GM23338 (cell line): Measurements from ENCODE around the gene GCSH. TPM values are rescaled to one million over a fixed set of nuclear protein-coding genes. Genes with fewer than 3 reads are reported as not detected.

Source experiments
- ATAC-seq: fragments of 200-7000 bp; cut with Tn5 transposase; 3 replicates; pipeline ENCODE4 v1.9.1; 2020
- DNase-seq: peaks from one replicate; pipeline ENCODE4 v3.0.0-alpha.2; 2015; ENCODE audit warnings: low spot score
- H2AFZ ChIP-seq: fragments of 200-600 bp; sonication (generic); 2 replicates; pipeline ENCODE4 v1.8.0; 2016; ENCODE audit warnings: antibody characterized with exemption, mild to moderate bottlenecking, moderate library complexity
- H3F3A ChIP-seq: fragments of 200-600 bp; sonication (generic); replicated peaks from 2 replicates; pipeline ENCODE4 v1.8.0; 2017; ENCODE audit warnings: antibody characterized with exemption, mixed run types, low read depth
- H3K27ac ChIP-seq: fragments of 200-600 bp; sonication (generic); 2 replicates; pipeline ENCODE4 v1.6.1; 2016; ENCODE audit warnings: low read depth
- H3K27me3 ChIP-seq: fragments of 200-600 bp; sonication (generic); 2 replicates; pipeline ENCODE4 v1.8.0; 2016; ENCODE audit warnings: mild to moderate bottlenecking, mixed run types, moderate library complexity; ENCODE audit not compliant: insufficient read depth
- H3K36me3 ChIP-seq: fragments of 200-600 bp; sonication (generic); 2 replicates; pipeline ENCODE4 v1.8.0; 2016; ENCODE audit warnings: mild to moderate bottlenecking; ENCODE audit not compliant: insufficient read depth
- H3K4me1 ChIP-seq: fragments of 200-600 bp; sonication (generic); 2 replicates; pipeline ENCODE4 v1.8.0; 2016; ENCODE audit warnings: mild to moderate bottlenecking, moderate library complexity; ENCODE audit not compliant: insufficient read depth
- H3K4me2 ChIP-seq: fragments of 200-600 bp; sonication (generic); 2 replicates; pipeline ENCODE4 v1.7.1; 2017; ENCODE audit warnings: mixed run types
- H3K4me3 ChIP-seq: fragments of 200-600 bp; sonication (generic); 2 replicates; pipeline ENCODE4 v1.6.1; 2016; ENCODE audit warnings: mixed run types
- H3K79me2 ChIP-seq: fragments of 200-600 bp; sonication (generic); replicated peaks from 2 replicates; pipeline ENCODE4 v1.8.0; 2017; ENCODE audit warnings: mild to moderate bottlenecking; ENCODE audit not compliant: insufficient read depth
- H3K9me2 ChIP-seq: fragments of 200-600 bp; sonication (generic); 2 replicates; pipeline ENCODE4 v1.8.0; 2017; ENCODE audit not compliant: insufficient read depth
- H4K20me1 ChIP-seq: fragments of 200-600 bp; sonication (generic); replicated peaks from 2 replicates; pipeline ENCODE4 v1.8.0; 2017; ENCODE audit warnings: mild to moderate bottlenecking; ENCODE audit not compliant: insufficient read depth
- H3K27ac Mint-ChIP-seq: 2 replicates; pipeline ENCODE4 v1.8.0; 2020; ENCODE audit warnings: inconsistent platforms, mild to moderate bottlenecking, moderate library complexity, mixed read lengths
- H3K27me3 Mint-ChIP-seq: 3 replicates; pipeline ENCODE4 v1.8.0; 2022; ENCODE audit warnings: low read depth, mild to moderate bottlenecking, moderate library complexity, mixed read lengths, inconsistent platforms; ENCODE audit not compliant: insufficient read depth, poor library complexity
- H3K36me3 Mint-ChIP-seq: 3 replicates; pipeline ENCODE4 v1.8.0; 2021; ENCODE audit warnings: low read depth, mild to moderate bottlenecking, inconsistent platforms, moderate library complexity, mixed read lengths
- H3K4me1 Mint-ChIP-seq: 3 replicates; pipeline ENCODE4 v1.8.0; 2020; ENCODE audit warnings: mild to moderate bottlenecking, inconsistent platforms, mixed read lengths
- H3K4me3 Mint-ChIP-seq: 3 replicates; pipeline ENCODE4 v1.8.0; 2021; ENCODE audit warnings: moderate library complexity, mild to moderate bottlenecking, inconsistent platforms, mixed read lengths
- H3K9me3 Mint-ChIP-seq: 3 replicates; pipeline ENCODE4 v1.8.0; 2020; ENCODE audit warnings: moderate library complexity, mild to moderate bottlenecking, inconsistent platforms, mixed read lengths
- CREB1 ChIP-seq: fragments of 250-450 bp; sonication (Bioruptor Pico); IDR thresholded peaks from 2 replicates; pipeline ENCODE4 v1.5.0; 2020; ENCODE audit warnings: low read depth, mild to moderate bottlenecking, moderate library complexity
- ETS1 ChIP-seq: IDR thresholded peaks from 2 replicates; pipeline ENCODE4 v1.6.1; 2016; ENCODE audit warnings: antibody characterized with exemption
- EZH2phosphoT487 ChIP-seq: fragments of 200-600 bp; sonication (generic); IDR thresholded peaks from one replicate; pipeline ENCODE4 v1.8.1; 2018; ENCODE audit warnings: antibody characterized with exemption; ENCODE audit not compliant: unreplicated experiment
- NANOG ChIP-seq: IDR thresholded peaks from 2 replicates; pipeline ENCODE4 v1.6.1; 2016; ENCODE audit warnings: antibody characterized with exemption, borderline replicate concordance
- REST ChIP-seq: IDR thresholded peaks from one replicate; pipeline ENCODE4 v1.6.1; 2018; ENCODE audit warnings: antibody characterized with exemption; ENCODE audit not compliant: unreplicated experiment
- STAT1 ChIP-seq: IDR thresholded peaks from one replicate; pipeline ENCODE4 v1.6.1; 2016; ENCODE audit warnings: antibody characterized with exemption; ENCODE audit not compliant: unreplicated experiment
- ZNF331 ChIP-seq: fragments of 250-450 bp; sonication (Bioruptor Pico); IDR thresholded peaks from 2 replicates; pipeline ENCODE4 v1.5.0; 2020; ENCODE audit warnings: low read depth, mild to moderate bottlenecking, moderate library complexity
- ZNF462 ChIP-seq: fragments of 250-450 bp; sonication (Bioruptor Pico); IDR thresholded peaks from 2 replicates; pipeline ENCODE4 v1.5.0; 2020; ENCODE audit warnings: mild to moderate bottlenecking, moderate library complexity
- polyA plus RNA-seq: library from polyadenylated mRNA; unstranded; fragments of >200 nt; fragmentation: Nextera tagmentation; extraction: Ambion mirVana; gene quantifications from 2 replicates; pipeline ENCODE4 v1.2.1, GENCODE V29; 2016
- total RNA-seq: library from RNA; depleted of rRNA; stranded (reverse); fragments of >200 nt; shearing (Covaris generic); gene quantifications from 2 replicates; pipeline ENCODE4 v1.2.3, GENCODE V29; 2014
- TF ChIP-seq, protein P1 (sequence below), 2 experiments: fragments of 200-600 bp in 1 of 2; sonication (generic) in 1 of 2; conservative IDR thresholded peaks; 2 replicates each; pipeline versions ENCODE4 v1.5.1 to v1.6.1; 2016 to 2017; ENCODE audit warnings: antibody characterized with exemption in 2 of 2, low read depth in 2 of 2, mild to moderate bottlenecking in 2 of 2, moderate library complexity in 1 of 2

The GCSH gene
- total and polyA plus RNA-seq, 2 experiments from 2014 or later = 118 to 389 TPM

DNA sequence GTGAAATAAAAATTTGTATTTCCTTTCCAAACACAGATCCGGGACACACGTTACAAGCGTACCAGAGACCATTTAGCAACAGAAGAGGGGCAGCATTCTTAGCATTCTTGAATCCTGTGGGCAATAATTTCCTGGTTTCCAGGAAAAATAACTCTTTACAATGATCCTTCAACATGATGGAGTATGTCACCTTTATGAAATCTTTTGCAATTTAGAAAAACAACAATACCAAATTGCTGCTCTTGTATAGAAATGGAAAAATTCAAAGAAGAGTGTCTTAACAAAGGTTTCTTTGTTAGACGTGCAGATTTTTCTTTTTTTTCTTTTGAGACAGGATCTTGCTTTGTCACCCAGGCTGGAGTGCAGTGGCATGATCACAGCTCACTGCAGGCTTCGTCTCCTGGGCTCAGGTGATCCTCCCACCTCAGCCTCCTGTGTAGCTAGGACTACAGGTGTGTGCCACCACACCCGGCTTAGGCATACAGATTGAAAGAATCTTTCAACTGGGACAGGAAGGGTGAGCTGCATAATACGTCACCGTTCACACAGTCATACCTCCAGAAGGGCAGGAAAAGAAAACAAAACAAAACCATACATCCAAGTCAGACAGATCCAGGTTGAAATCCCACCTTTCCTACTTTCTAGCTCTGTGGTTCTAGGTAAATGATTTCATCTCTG is 10.8 kb upstream of the GCSH start:
- Histone ChIP-seq H4K20me1 (no peaks in the 10 kb centered on the region), H3K9me2 (no peaks in the 10 kb centered on the region), H3K79me2 (no peaks in the 10 kb centered on the region), H3K27ac (no peak overlapping the region), H3K4me2 (no peak overlapping the region), H3K36me3 (no peaks in the 10 kb centered on the region), H3K4me3 (no peak overlapping the region), H3F3A (no peaks in the 10 kb centered on the region), H2AFZ (no peak overlapping the region; the same call in 1 of the 2 replicates), H3K4me1 (no peaks in the 10 kb centered on the region), H3K27me3 (no peaks in the 10 kb centered on the region)
- H3K4me3 Mint-ChIP-seq = no peak overlapping the region
- H3K27ac Mint-ChIP-seq = no peak overlapping the region
- 0 out of 3 replicates have a peak, but pooled peaks cover 2% of the 10 kb centered on the region for H3K4me1 Mint-ChIP-seq
- no peak for TF ChIP-seq ZNF331 (CRISPR knock-in tag)
- TF ChIP-seq NANOG = no peak
- TF ChIP-seq REST = no peak
- TF ChIP-seq, protein P1, sequence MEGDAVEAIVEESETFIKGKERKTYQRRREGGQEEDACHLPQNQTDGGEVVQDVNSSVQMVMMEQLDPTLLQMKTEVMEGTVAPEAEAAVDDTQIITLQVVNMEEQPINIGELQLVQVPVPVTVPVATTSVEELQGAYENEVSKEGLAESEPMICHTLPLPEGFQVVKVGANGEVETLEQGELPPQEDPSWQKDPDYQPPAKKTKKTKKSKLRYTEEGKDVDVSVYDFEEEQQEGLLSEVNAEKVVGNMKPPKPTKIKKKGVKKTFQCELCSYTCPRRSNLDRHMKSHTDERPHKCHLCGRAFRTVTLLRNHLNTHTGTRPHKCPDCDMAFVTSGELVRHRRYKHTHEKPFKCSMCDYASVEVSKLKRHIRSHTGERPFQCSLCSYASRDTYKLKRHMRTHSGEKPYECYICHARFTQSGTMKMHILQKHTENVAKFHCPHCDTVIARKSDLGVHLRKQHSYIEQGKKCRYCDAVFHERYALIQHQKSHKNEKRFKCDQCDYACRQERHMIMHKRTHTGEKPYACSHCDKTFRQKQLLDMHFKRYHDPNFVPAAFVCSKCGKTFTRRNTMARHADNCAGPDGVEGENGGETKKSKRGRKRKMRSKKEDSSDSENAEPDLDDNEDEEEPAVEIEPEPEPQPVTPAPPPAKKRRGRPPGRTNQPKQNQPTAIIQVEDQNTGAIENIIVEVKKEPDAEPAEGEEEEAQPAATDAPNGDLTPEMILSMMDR (conservative IDR thresholded peaks at IDR 0.05; ENCODE audit: low read depth in 2 of 2) = no peak
- TF ChIP-seq STAT1 = no peak
- no peak for TF ChIP-seq ETS1
- no peak for TF ChIP-seq EZH2phosphoT487
- ATAC-seq = no peak
- no peaks in the 10 kb centered on the region for H3K36me3 Mint-ChIP-seq
- DNase-seq = no peak
- peaks cover 11% of the 10 kb centered on the region for H3K27me3 Mint-ChIP-seq
- no peaks in the 10 kb centered on the region; the same call in 2 of the 3 replicates for H3K9me3 Mint-ChIP-seq

- H3K36me3 ChIP-seq = no peaks in the 10 kb centered on the region
- no peaks in the 10 kb centered on the region for H3K27me3 ChIP-seq
- H3K9me2 ChIP-seq = no peaks in the 10 kb centered on the region
- Mint-ChIP-seq H3K9me3 (no peaks in the 10 kb centered on the region), H3K4me3 (no peak overlapping the region), H3K4me1 (0 out of 3 replicates have a peak, but pooled peaks cover 2% of the 10 kb centered on the region), H3K36me3 (no peaks in the 10 kb centered on the region), H3K27me3 (peaks cover 8% of the 10 kb centered on the region), H3K27ac (no peak overlapping the region)
- H4K20me1 ChIP-seq = no peaks in the 10 kb centered on the region
- H3K79me2 ChIP-seq = no peaks in the 10 kb centered on the region
- no peak overlapping the region for H3K27ac ChIP-seq
- H3K4me1 ChIP-seq = no peaks in the 10 kb centered on the region
- H2AFZ ChIP-seq = no peak overlapping the region
- no peak for DNase-seq
- no peak overlapping the region for H3K4me3 ChIP-seq
- ATAC-seq = no peak
- H3F3A ChIP-seq = no peaks in the 10 kb centered on the region
- no peak overlapping the region for H3K4me2 ChIP-seq
- TF ChIP-seq ZNF462 (CRISPR knock-in tag) = no peak
- TF ChIP-seq CREB1 (CRISPR knock-in tag) = no peak
Measured at GRCh38 chr16:81105946-81106345, 9.8 kb upstream of the GCSH start.
